ENCODE measurements around the gene RASGRF2.

DNA sequence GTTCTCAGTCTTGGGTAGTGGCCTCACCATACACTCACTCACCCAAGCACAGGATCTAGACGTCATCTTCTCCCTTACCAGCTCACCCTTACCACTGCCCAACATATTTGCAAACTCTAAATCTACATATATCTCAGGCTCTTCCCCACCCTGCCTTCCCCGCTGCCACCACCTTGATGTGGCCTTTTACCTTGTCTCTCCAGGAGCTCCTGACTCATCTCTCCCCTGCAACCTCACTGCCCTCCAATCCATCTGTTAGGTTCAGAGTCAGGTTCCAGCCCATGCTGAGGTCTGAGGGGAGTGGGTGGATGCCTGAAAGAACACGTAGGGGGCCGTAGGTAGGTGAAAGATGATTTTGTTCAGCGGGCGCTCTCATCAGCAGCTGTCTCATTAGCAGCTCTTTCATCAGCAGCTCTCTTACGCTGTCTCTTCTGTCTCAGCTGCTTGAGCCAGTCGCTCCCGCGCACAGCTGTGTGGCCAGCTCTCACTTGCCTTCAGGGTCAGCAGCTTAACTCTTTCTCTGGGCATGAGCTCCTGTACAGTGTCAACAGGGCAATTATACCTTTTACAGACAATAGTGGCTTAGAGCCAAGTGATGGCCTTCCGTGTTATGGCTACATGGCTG lies 249.8 kb downstream of the RASGRF2 start:
- no peak for TF ChIP-seq POLR2A (IDR thresholded peaks at IDR 0.05; ENCODE audit: low read length)
- TF ChIP-seq, protein P1, sequence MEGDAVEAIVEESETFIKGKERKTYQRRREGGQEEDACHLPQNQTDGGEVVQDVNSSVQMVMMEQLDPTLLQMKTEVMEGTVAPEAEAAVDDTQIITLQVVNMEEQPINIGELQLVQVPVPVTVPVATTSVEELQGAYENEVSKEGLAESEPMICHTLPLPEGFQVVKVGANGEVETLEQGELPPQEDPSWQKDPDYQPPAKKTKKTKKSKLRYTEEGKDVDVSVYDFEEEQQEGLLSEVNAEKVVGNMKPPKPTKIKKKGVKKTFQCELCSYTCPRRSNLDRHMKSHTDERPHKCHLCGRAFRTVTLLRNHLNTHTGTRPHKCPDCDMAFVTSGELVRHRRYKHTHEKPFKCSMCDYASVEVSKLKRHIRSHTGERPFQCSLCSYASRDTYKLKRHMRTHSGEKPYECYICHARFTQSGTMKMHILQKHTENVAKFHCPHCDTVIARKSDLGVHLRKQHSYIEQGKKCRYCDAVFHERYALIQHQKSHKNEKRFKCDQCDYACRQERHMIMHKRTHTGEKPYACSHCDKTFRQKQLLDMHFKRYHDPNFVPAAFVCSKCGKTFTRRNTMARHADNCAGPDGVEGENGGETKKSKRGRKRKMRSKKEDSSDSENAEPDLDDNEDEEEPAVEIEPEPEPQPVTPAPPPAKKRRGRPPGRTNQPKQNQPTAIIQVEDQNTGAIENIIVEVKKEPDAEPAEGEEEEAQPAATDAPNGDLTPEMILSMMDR (IDR thresholded peaks at IDR 0.05), result no peak
- TF ChIP-seq CHD4 (IDR thresholded peaks at IDR 0.05; ENCODE audit: borderline replicate concordance), result no peak
- no peak for TF ChIP-seq ZC3H11A (IDR thresholded peaks at IDR 0.05)
- TF ChIP-seq JUNB (IDR thresholded peaks at IDR 0.05), result no peak
- TF ChIP-seq RNF2 (IDR thresholded peaks at IDR 0.05; ENCODE audit: borderline replicate concordance, low read depth), result no peak
- TF ChIP-seq, protein P2, sequence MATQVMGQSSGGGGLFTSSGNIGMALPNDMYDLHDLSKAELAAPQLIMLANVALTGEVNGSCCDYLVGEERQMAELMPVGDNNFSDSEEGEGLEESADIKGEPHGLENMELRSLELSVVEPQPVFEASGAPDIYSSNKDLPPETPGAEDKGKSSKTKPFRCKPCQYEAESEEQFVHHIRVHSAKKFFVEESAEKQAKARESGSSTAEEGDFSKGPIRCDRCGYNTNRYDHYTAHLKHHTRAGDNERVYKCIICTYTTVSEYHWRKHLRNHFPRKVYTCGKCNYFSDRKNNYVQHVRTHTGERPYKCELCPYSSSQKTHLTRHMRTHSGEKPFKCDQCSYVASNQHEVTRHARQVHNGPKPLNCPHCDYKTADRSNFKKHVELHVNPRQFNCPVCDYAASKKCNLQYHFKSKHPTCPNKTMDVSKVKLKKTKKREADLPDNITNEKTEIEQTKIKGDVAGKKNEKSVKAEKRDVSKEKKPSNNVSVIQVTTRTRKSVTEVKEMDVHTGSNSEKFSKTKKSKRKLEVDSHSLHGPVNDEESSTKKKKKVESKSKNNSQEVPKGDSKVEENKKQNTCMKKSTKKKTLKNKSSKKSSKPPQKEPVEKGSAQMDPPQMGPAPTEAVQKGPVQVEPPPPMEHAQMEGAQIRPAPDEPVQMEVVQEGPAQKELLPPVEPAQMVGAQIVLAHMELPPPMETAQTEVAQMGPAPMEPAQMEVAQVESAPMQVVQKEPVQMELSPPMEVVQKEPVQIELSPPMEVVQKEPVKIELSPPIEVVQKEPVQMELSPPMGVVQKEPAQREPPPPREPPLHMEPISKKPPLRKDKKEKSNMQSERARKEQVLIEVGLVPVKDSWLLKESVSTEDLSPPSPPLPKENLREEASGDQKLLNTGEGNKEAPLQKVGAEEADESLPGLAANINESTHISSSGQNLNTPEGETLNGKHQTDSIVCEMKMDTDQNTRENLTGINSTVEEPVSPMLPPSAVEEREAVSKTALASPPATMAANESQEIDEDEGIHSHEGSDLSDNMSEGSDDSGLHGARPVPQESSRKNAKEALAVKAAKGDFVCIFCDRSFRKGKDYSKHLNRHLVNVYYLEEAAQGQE (IDR thresholded peaks at IDR 0.05), result no peak
- TF ChIP-seq, protein P3, sequence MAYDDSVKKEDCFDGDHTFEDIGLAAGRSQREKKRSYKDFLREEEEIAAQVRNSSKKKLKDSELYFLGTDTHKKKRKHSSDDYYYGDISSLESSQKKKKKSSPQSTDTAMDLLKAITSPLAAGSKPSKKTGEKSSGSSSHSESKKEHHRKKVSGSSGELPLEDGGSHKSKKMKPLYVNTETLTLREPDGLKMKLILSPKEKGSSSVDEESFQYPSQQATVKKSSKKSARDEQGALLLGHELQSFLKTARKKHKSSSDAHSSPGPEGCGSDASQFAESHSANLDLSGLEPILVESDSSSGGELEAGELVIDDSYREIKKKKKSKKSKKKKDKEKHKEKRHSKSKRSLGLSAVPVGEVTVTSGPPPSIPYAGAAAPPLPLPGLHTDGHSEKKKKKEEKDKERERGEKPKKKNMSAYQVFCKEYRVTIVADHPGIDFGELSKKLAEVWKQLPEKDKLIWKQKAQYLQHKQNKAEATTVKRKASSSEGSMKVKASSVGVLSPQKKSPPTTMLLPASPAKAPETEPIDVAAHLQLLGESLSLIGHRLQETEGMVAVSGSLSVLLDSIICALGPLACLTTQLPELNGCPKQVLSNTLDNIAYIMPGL (CRISPR knock-in tag; IDR thresholded peaks at IDR 0.05; ENCODE audit: borderline replicate concordance), result no peak
- no peak for TF ChIP-seq RCOR1 (IDR thresholded peaks at IDR 0.05; ENCODE audit: low read depth, low read length)
- TF ChIP-seq, protein P4, sequence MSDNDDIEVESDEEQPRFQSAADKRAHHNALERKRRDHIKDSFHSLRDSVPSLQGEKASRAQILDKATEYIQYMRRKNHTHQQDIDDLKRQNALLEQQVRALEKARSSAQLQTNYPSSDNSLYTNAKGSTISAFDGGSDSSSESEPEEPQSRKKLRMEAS (IDR thresholded peaks at IDR 0.05), result no peak
- TF ChIP-seq MAFK (IDR thresholded peaks at IDR 0.05; ENCODE audit: partially characterized antibody), result no peak
- TF ChIP-seq ESRRA (IDR thresholded peaks at IDR 0.05; ENCODE audit: borderline replicate concordance, low read length), result no peak

Data from A549 (cell line).